PC-3 (cell line): ENCODE results near the gene MVK.

Experiments
- CTCF ChIP-seq: fragments of 300-600 bp; sonication (generic); conservative IDR thresholded peaks from 2 replicates; pipeline ENCODE4 v1.5.1; 2017; ENCODE audit warnings: antibody characterized with exemption, low read depth, mild to moderate bottlenecking, low read length
- EZH2 ChIP-seq: fragments of 300-600 bp; sonication (generic); IDR thresholded peaks from one replicate; pipeline ENCODE4 v1.6.1; 2017; ENCODE audit warnings: antibody characterized with exemption, mild to moderate bottlenecking, low read length; ENCODE audit not compliant: unreplicated experiment

GRCh38 chr12:109631751-109632150, 58.2 kb downstream of the MVK start:
- TF ChIP-seq EZH2 (no peak), CTCF (no peak)
